Measurements from ENCODE around the gene TUT1. TPM values are rescaled to one million over a fixed set of nuclear protein-coding genes. Genes with fewer than 3 reads are reported as not detected.
A peak's percentile ranks its signal among the peaks of the same experiment; 100 is the strongest.
"Not testable (repeated sequence)": the region's sequence is repeated elsewhere in the genome, so short reads cannot be mapped to it uniquely, and the experiment has no call there.

Gene TUT1
- total RNA-seq, 1 donor from 2014 or later = 9.3 TPM

- ATAC-seq = no peak
Observed at GRCh38 chr11:62575837-62576236, 15.5 kb downstream of the TUT1 start.

- no peak for ATAC-seq
Observed at GRCh38 chr11:62575156-62575555, 16.2 kb downstream of the TUT1 start.

GRCh38 chr11:62574363-62575071 lies 16.8 kb downstream of the TUT1 start:
- ATAC-seq = peak; percentile 17

GRCh38 chr11:62573592-62574362 lies 17.5 kb downstream of the TUT1 start, which contains the start of gene EEF1G:
EEF1G (minus strand) TSS chr11:62573891; CDS start chr11:62573842, 49 bp downstream.
- ATAC-seq = peak; percentile 96

GRCh38 chr11:62573006-62573591 lies 18.2 kb downstream of the TUT1 start:
- no peak for ATAC-seq

GRCh38 chr11:62572431-62572830 lies 18.9 kb downstream of the TUT1 start:
- no peak for ATAC-seq

- not testable (repeated sequence) for ATAC-seq
Observed at GRCh38 chr11:62571493-62571892, 19.8 kb downstream of the TUT1 start.

GRCh38 chr11:62570903-62571302 lies 20.4 kb downstream of the TUT1 start:
- not testable (repeated sequence) for ATAC-seq

GRCh38 chr11:62569611-62570010 lies 21.7 kb downstream of the TUT1 start:
- ATAC-seq = no peak

- no peak for ATAC-seq
Observed at GRCh38 chr11:62567018-62567633, 24.2 kb downstream of the TUT1 start.

- ATAC-seq = no peak
Observed at GRCh38 chr11:62566247-62566646, 25.1 kb downstream of the TUT1 start.

- ATAC-seq = no peak
Observed at GRCh38 chr11:62565100-62565802, 26.1 kb downstream of the TUT1 start.

- ATAC-seq = not testable (repeated sequence)
Observed at GRCh38 chr11:62561677-62562230, 29.6 kb downstream of the TUT1 start.

- peak; percentile 89 for ATAC-seq
Observed at GRCh38 chr11:62560566-62561103, 30.7 kb downstream of the TUT1 start.

- ATAC-seq = not testable (repeated sequence)
Observed at GRCh38 chr11:62559626-62560025, 31.7 kb downstream of the TUT1 start.

GRCh38 chr11:62559204-62559603 lies 32.1 kb downstream of the TUT1 start:
- ATAC-seq = no peak

- no peak for ATAC-seq
Observed at GRCh38 chr11:62558669-62559068, 32.7 kb downstream of the TUT1 start.

GRCh38 chr11:62556875-62557631 lies 34.3 kb downstream of the TUT1 start:
- no peak for ATAC-seq

GRCh38 chr11:62556108-62556874 lies 35.0 kb downstream of the TUT1 start:
- ATAC-seq = peak; percentile 60

GRCh38 chr11:62555464-62556107 lies 35.7 kb downstream of the TUT1 start:
- ATAC-seq = no peak

Data from esophagus mucosa (tissue), 1 donor.